HEK293 (cell line): ENCODE data around the gene SLX1A.
A peak's percentile ranks its signal among the peaks of the same experiment; 100 is the strongest.

ENCODE experiments used
- CTCF ChIA-PET: fragments of 350-600 bp; formaldehyde crosslinking; extraction: SDS; loops from one replicate; lab custom pipeline; 2021; ENCODE audit warnings: antibody characterized with exemption; lab: Yijun Ruan, JAX
- POLR2A ChIA-PET: fragments of 300-600 bp; formaldehyde crosslinking; extraction: SDS; loops from one replicate; lab custom pipeline; 2020; ENCODE audit warnings: antibody characterized with exemption, inconsistent platforms; lab: Yijun Ruan, JAX
- H3K27ac ChIP-seq: fragments of 200-500 bp; sonication (Bioruptor generic); 2 replicates; pipeline ENCODE4 v1.5.1; 2014; ENCODE audit warnings: low read depth, low read length, control low read depth, inconsistent platforms; ENCODE audit errors: extremely low read depth
- H3K36me3 ChIP-seq, 2 experiments: fragments of 200-500 bp in 1 of 2; sonication (Bioruptor generic) in 1 of 2; 1 replicate in 1 of 2; 2 replicates in 1 of 2; pipeline ENCODE4 v1.5.1; 2014 to 2017; ENCODE audit warnings: inconsistent platforms in 2 of 2, low read length in 2 of 2; ENCODE audit not compliant: control insufficient read depth in 2 of 2, insufficient read depth in 1 of 2
- H3K4me1 ChIP-seq: fragments of 200-500 bp; sonication (Bioruptor generic); 2 replicates; pipeline ENCODE4 v1.5.1; 2014; ENCODE audit warnings: mild to moderate bottlenecking, low read length, inconsistent platforms; ENCODE audit not compliant: control insufficient read depth, insufficient read depth
- H3K4me3 ChIP-seq: 2 replicates; pipeline ENCODE4 v1.5.1; 2011; ENCODE audit warnings: low read depth, mild to moderate bottlenecking, control low read depth, low read length, moderate library complexity
- H3K9me3 ChIP-seq: fragments of 200-500 bp; sonication (Bioruptor generic); 2 replicates; pipeline ENCODE4 v1.5.1; 2014; ENCODE audit warnings: low read depth, low read length, inconsistent platforms; ENCODE audit not compliant: control insufficient read depth, insufficient read depth
- ATF2 ChIP-seq: fragments of 450-650 bp; formaldehyde crosslinking; IDR thresholded peaks from 2 replicates; pipeline ENCODE4 v1.5.1; 2016; ENCODE audit warnings: missing biosample characterization, missing genetic modification characterization, low read depth
- BCL11A ChIP-seq: fragments of 450-650 bp; formaldehyde crosslinking; IDR thresholded peaks from 2 replicates; pipeline ENCODE4 v1.5.1; 2016; ENCODE audit warnings: low read depth, missing biosample characterization, missing genetic modification characterization
- CTCF ChIP-seq: fragments of 450-650 bp; formaldehyde crosslinking; IDR thresholded peaks from 2 replicates; pipeline ENCODE4 v1.5.1; 2016; ENCODE audit warnings: missing biosample characterization, missing genetic modification characterization
- EGR2 ChIP-seq: fragments of 450-650 bp; formaldehyde crosslinking; IDR thresholded peaks from 2 replicates; pipeline ENCODE4 v1.5.1; 2016; ENCODE audit warnings: low read depth, missing biosample characterization, missing genetic modification characterization
- GLIS1 ChIP-seq: fragments of 450-650 bp; formaldehyde crosslinking; IDR thresholded peaks from 2 replicates; pipeline ENCODE4 v1.5.1; 2016; ENCODE audit warnings: missing biosample characterization, missing genetic modification characterization
- PBX3 ChIP-seq: sonication (generic); formaldehyde crosslinking; IDR thresholded peaks from 2 replicates; pipeline ENCODE4 v1.8.1; 2022; ENCODE audit warnings: mild to moderate bottlenecking, moderate library complexity, missing genetic modification reagents
- TSHZ1 ChIP-seq: fragments of 450-650 bp; formaldehyde crosslinking; IDR thresholded peaks from 2 replicates; pipeline ENCODE4 v1.5.1; 2016; ENCODE audit warnings: missing biosample characterization, missing genetic modification characterization, borderline replicate concordance
- ZNF155 ChIP-seq: fragments of 450-650 bp; formaldehyde crosslinking; IDR thresholded peaks from 2 replicates; pipeline ENCODE4 v1.5.1; 2016; ENCODE audit warnings: missing biosample characterization, missing genetic modification characterization
- ZNF202 ChIP-seq: fragments of 450-650 bp; formaldehyde crosslinking; IDR thresholded peaks from 2 replicates; pipeline ENCODE4 v1.5.1; 2016; ENCODE audit warnings: missing biosample characterization, missing genetic modification characterization, borderline replicate concordance
- ZNF211 ChIP-seq: fragments of 450-650 bp; formaldehyde crosslinking; IDR thresholded peaks from 2 replicates; pipeline ENCODE4 v1.5.1; 2016; ENCODE audit warnings: low read depth, missing biosample characterization, missing genetic modification characterization
- ZNF433 ChIP-seq: fragments of 450-650 bp; formaldehyde crosslinking; IDR thresholded peaks from 2 replicates; pipeline ENCODE4 v1.5.1; 2016; ENCODE audit warnings: missing biosample characterization, missing genetic modification characterization, low read depth
- ZNF48 ChIP-seq: fragments of 450-650 bp; formaldehyde crosslinking; IDR thresholded peaks from 2 replicates; pipeline ENCODE4 v1.5.1; 2016; ENCODE audit warnings: missing biosample characterization, missing genetic modification characterization
- ZNF600 ChIP-seq: fragments of 450-650 bp; formaldehyde crosslinking; IDR thresholded peaks from 2 replicates; pipeline ENCODE4 v1.5.1; 2016; ENCODE audit warnings: missing biosample characterization, missing genetic modification characterization
- ZNF624 ChIP-seq: fragments of 450-650 bp; formaldehyde crosslinking; IDR thresholded peaks from 2 replicates; pipeline ENCODE4 v1.5.1; 2017; ENCODE audit warnings: missing biosample characterization, missing genetic modification characterization
- ZNF639 ChIP-seq: fragments of 450-650 bp; formaldehyde crosslinking; IDR thresholded peaks from 2 replicates; pipeline ENCODE4 v1.5.1; 2016; ENCODE audit warnings: missing biosample characterization, missing genetic modification characterization
- ZNF664 ChIP-seq: fragments of 450-650 bp; formaldehyde crosslinking; IDR thresholded peaks from 2 replicates; pipeline ENCODE4 v1.5.1; 2016; ENCODE audit warnings: missing biosample characterization, missing genetic modification characterization
- ZNF76 ChIP-seq: fragments of 450-650 bp; formaldehyde crosslinking; IDR thresholded peaks from 2 replicates; pipeline ENCODE4; 2016; ENCODE audit warnings: low read depth, missing biosample characterization, missing genetic modification characterization, borderline replicate concordance
- ZNF830 ChIP-seq: fragments of 450-650 bp; IDR thresholded peaks from 2 replicates; pipeline ENCODE4 v1.5.0; 2018; ENCODE audit warnings: missing biosample characterization, missing genetic modification characterization, low read depth, mild to moderate bottlenecking, moderate library complexity
- ZSCAN16 ChIP-seq: fragments of 450-650 bp; formaldehyde crosslinking; IDR thresholded peaks from 2 replicates; pipeline ENCODE4 v1.5.1; 2016; ENCODE audit warnings: missing biosample characterization, missing genetic modification characterization

Gene SLX1A

GRCh38 chr16:30179931-30180330, 13.7 kb upstream of the SLX1A start:
- H3K4me3 ChIP-seq = no peak overlapping the region
- no peak overlapping the region for H3K27ac ChIP-seq
- H3K9me3 ChIP-seq = no peaks in the 10 kb centered on the region
- H3K4me1 ChIP-seq = peaks cover 5% of the 10 kb centered on the region; the same call in 1 of the 2 replicates
- ChIA-PET CTCF (interaction anchor here (0.6 to 1.6 kb wide), 3 partner anchors 14 to 88 kb away, joined by 3 to 4 read pairs (median 3); partner anchors contain the start of gene TBX6), POLR2A (interaction anchor here (0.6 to 1.3 kb wide), 3 partner anchors 59 to 208 kb away, joined by 4 to 8 read pairs (median 4); no protein-coding TSS in a partner anchor)
- TF ChIP-seq ZNF76 (tag by site-specific recombination) (no peak), ZNF202 (tag by site-specific recombination) (no peak), BCL11A (tag by site-specific recombination) (no peak), ZNF211 (tag by site-specific recombination) (no peak), ZNF600 (tag by site-specific recombination) (no peak), ZNF433 (no peak), ZNF624 (tag by site-specific recombination) (no peak), ZNF48 (tag by site-specific recombination) (no peak), ZNF155 (tag by site-specific recombination) (no peak), GLIS1 (tag by site-specific recombination) (no peak)
- no peaks in the 10 kb centered on the region for H3K36me3 ChIP-seq

GRCh38 chr16:30180741-30181140, 12.9 kb upstream of the SLX1A start:
- Histone ChIP-seq H3K4me3 (no peak overlapping the region), H3K27ac (no peak overlapping the region), H3K9me3 (no peaks in the 10 kb centered on the region), H3K36me3 (no peaks in the 10 kb centered on the region), H3K4me1 (peaks cover 5% of the 10 kb centered on the region; the same call in 1 of the 2 replicates)
- ChIA-PET CTCF (no interaction called here), POLR2A (interaction anchor here (0.6 kb wide), 1 partner anchor 207 kb away, joined by 4 read pairs; no protein-coding TSS in a partner anchor)
- TF ChIP-seq EGR2 (tag by site-specific recombination) = 0 out of 2 replicates have a peak, but pooled peaks have one; percentile 17
- TF ChIP-seq CTCF (tag by site-specific recombination) = no peak

- H3K4me1 ChIP-seq = peaks cover 5% of the 10 kb centered on the region; the same call in 1 of the 2 replicates
- no peak within 1 kb of the TSS; the same call in 1 of the 2 replicates for H3K27ac ChIP-seq
- H3K36me3 ChIP-seq = peaks cover 0 to 15% of the 10 kb centered on the region in 2 experiments; a peak in 1 of 3 replicates
- H3K9me3 ChIP-seq = no peaks in the 10 kb centered on the region
- ChIA-PET CTCF (interaction anchor here (0.6 to 1.7 kb wide), 2 partner anchors 27 to 226 kb away, joined by 4 read pairs; no protein-coding TSS in a partner anchor), POLR2A (interaction anchor here (0.5 to 1.1 kb wide), 8 partner anchors 80 to 475 kb away, joined by 3 to 7 read pairs (median 3); partner anchors contain the start of genes ALDOA and DCTPP1)
- H3K4me3 ChIP-seq = peak within 1 kb of the TSS; percentile 46
- no peak for TF ChIP-seq ZNF664
- no peak for TF ChIP-seq PBX3 (CRISPR knock-in tag)
- no peak for TF ChIP-seq ZNF830
- TF ChIP-seq ZNF639 (tag by site-specific recombination) = no peak
- TF ChIP-seq TSHZ1 = no peak
- no peak for TF ChIP-seq ZSCAN16
- no peak for TF ChIP-seq ATF2 (tag by site-specific recombination)
These were observed 10.2 kb upstream of the SLX1A start, which contains the start of gene CORO1A for GRCh38 chr16:30183233-30184095. Gene CORO1A, plus strand, starts transcription at chr16:30183602. Its CDS starts 1,608 bp downstream, at chr16:30185210.
